Liver (tissue), 9 donors: ENCODE measurements around the gene FRMPD4. TPM values are rescaled to one million over a fixed set of nuclear protein-coding genes. Genes with fewer than 3 reads are reported as not detected.

ENCODE experiments used
- DNase-seq: peaks from one replicate; pipeline ENCODE4 v3.0.0-alpha.2; 2017; ENCODE audit warnings: low spot score
- H3K27ac ChIP-seq, 2 donors: one replicate each; pipeline ENCODE4 v1.7.0; 2013; ENCODE audit warnings: inconsistent platforms in 2 of 2, low read length in 2 of 2, control low read depth in 1 of 2, low read depth in 1 of 2, mild to moderate bottlenecking in 1 of 2
- H3K27me3 ChIP-seq, 4 donors: one replicate each; pipeline versions ENCODE4 v1.6.1 to v1.7.0; 2013; ENCODE audit warnings: low read length in 3 of 4, inconsistent platforms in 1 of 4, mild to moderate bottlenecking in 1 of 4, moderate library complexity in 1 of 4; ENCODE audit not compliant: control insufficient read depth in 4 of 4, insufficient read depth in 4 of 4
- H3K36me3 ChIP-seq, 4 donors: one replicate each; pipeline versions ENCODE4 v1.6.1 to v1.7.0; 2013; ENCODE audit warnings: low read length in 3 of 4, mild to moderate bottlenecking in 3 of 4, low read depth in 1 of 4, moderate library complexity in 1 of 4; ENCODE audit not compliant: control insufficient read depth in 4 of 4, insufficient read depth in 3 of 4
- H3K4me1 ChIP-seq, 4 donors: one replicate each; pipeline versions ENCODE4 v1.6.1 to v1.7.0; 2013; ENCODE audit warnings: low read length in 3 of 4, mild to moderate bottlenecking in 3 of 4, moderate library complexity in 1 of 4; ENCODE audit not compliant: control insufficient read depth in 4 of 4, insufficient read depth in 4 of 4
- H3K4me3 ChIP-seq, 3 donors: one replicate each; pipeline versions ENCODE4 v1.6.1 to v1.7.0; 2013; ENCODE audit warnings: low read length in 3 of 3, control low read depth in 1 of 3, low read depth in 1 of 3, mild to moderate bottlenecking in 1 of 3
- H3K9ac ChIP-seq, 2 donors: one replicate each; pipeline ENCODE4 v1.7.0; 2013; ENCODE audit warnings: low read length in 2 of 2, mild to moderate bottlenecking in 2 of 2, moderate library complexity in 2 of 2, control low read depth in 1 of 2, low read depth in 1 of 2
- H3K9me3 ChIP-seq, 4 donors: one replicate each; pipeline versions ENCODE4 v1.6.1 to v1.7.0; 2013; ENCODE audit warnings: low read length in 3 of 4; ENCODE audit not compliant: control insufficient read depth in 4 of 4
- ATF3 ChIP-seq: IDR thresholded peaks from 2 replicates; pipeline ENCODE4 v1.6.1; 2016; ENCODE audit warnings: antibody characterized with exemption
- EGR1 ChIP-seq, 2 donors: IDR thresholded peaks; 2 replicates each; pipeline ENCODE4 v1.6.1; 2016 to 2018; ENCODE audit warnings: antibody characterized with exemption in 2 of 2, low read depth in 2 of 2
- FOXA1 ChIP-seq: IDR thresholded peaks from 2 replicates; pipeline ENCODE4 v1.6.1; 2016; ENCODE audit warnings: antibody characterized with exemption
- GABPA ChIP-seq, 2 donors: IDR thresholded peaks in 1 of 2; conservative IDR thresholded peaks in 1 of 2; 2 replicates each; pipeline ENCODE4 v1.6.1; 2016; ENCODE audit warnings: antibody characterized with exemption in 2 of 2, mild to moderate bottlenecking in 1 of 2, moderate library complexity in 1 of 2
- HNF4G ChIP-seq: IDR thresholded peaks from 2 replicates; pipeline ENCODE4 v1.6.1; 2016; ENCODE audit warnings: antibody characterized with exemption
- JUND ChIP-seq, 2 donors: IDR thresholded peaks; 2 replicates each; pipeline ENCODE4 v1.6.1; 2016; ENCODE audit warnings: antibody characterized with exemption in 2 of 2
- MAX ChIP-seq: IDR thresholded peaks from 2 replicates; pipeline ENCODE4 v1.6.1; 2016; ENCODE audit warnings: antibody characterized with exemption
- REST ChIP-seq: IDR thresholded peaks from 2 replicates; pipeline ENCODE4 v1.6.1; 2016; ENCODE audit warnings: antibody characterized with exemption, mild to moderate bottlenecking
- SP1 ChIP-seq: IDR thresholded peaks from 2 replicates; pipeline ENCODE4 v1.6.1; 2018; ENCODE audit warnings: antibody characterized with exemption, mild to moderate bottlenecking
- TAF1 ChIP-seq: conservative IDR thresholded peaks from 2 replicates; pipeline ENCODE4 v1.6.1; 2016; ENCODE audit warnings: antibody characterized with exemption, mild to moderate bottlenecking
- YY1 ChIP-seq: IDR thresholded peaks from 2 replicates; pipeline ENCODE4 v1.6.1; 2016; ENCODE audit warnings: antibody characterized with exemption, mild to moderate bottlenecking
- ZBTB33 ChIP-seq: IDR thresholded peaks from 2 replicates; pipeline ENCODE4 v1.6.1; 2016; ENCODE audit warnings: antibody characterized with exemption
- WGBS: extraction: QIAGEN DNeasy Blood & Tissue Kit; methylation state at CpG from one replicate; pipeline ENCODE4 v1.1.7; 2013; 5-methylcytosine and 5-hydroxymethylcytosine counted together
- polyA plus RNA-seq, 2 donors: library from polyadenylated mRNA; stranded (reverse) in 1 of 2; unstranded in 1 of 2; fragments of 200-250 nt in 1 of 2; fragments of >200 nt in 1 of 2; fragmentation: Nextera tagmentation in 1 of 2; extraction: Ambion mirVana in 1 of 2; gene quantifications; one replicate each; pipeline versions ENCODE4 v1.2.1 to v1.2.3, GENCODE V29; 2013 to 2015
- total RNA-seq, 2 donors: library from RNA; depleted of rRNA; stranded (reverse); fragments of >200 nt; gene quantifications; one replicate each; pipeline ENCODE4 v1.2.3, GENCODE V29; 2014
- donor health status: healthy.
- donor health status: healthy.
- donor health status: healthy.
- donor health status: healthy.
- donor health status: healthy.

Gene FRMPD4
- total and polyA plus RNA-seq, 4 donors = 0.01 to 0.08 (median 0.03) TPM; not detected in 1

GRCh38 chrX:12411831-12412230 lies 273.6 kb downstream of the FRMPD4 start:
- Histone ChIP-seq H3K36me3 (no peaks in the 10 kb centered on the region), H3K9ac (no peak overlapping the region), H3K4me1 (no peaks in the 10 kb centered on the region), H3K27ac (no peak overlapping the region), H3K4me3 (no peak overlapping the region), H3K27me3 (peaks cover 0 to 2% (median 0%) of the 10 kb centered on the region in 4 donors), H3K9me3 (no peaks in the 10 kb centered on the region)
- WGBS = 74% methylated on average over 1 of the region's 1 CpG
- DNase-seq = no peak
- TF ChIP-seq GABPA (IDR thresholded peaks at IDR 0.05 in 1 of 2, conservative IDR thresholded peaks at IDR 0.05 in 1 of 2) (no peak), FOXA1 (no peak), SP1 (no peak)

GRCh38 chrX:12412561-12412960 lies 274.3 kb downstream of the FRMPD4 start:
- WGBS = 83% methylated on average over 1 of the region's 1 CpG
- Histone ChIP-seq H3K27ac (no peak overlapping the region), H3K27me3 (peaks cover 0 to 2% (median 0%) of the 10 kb centered on the region in 4 donors), H3K9ac (no peak overlapping the region), H3K4me1 (no peaks in the 10 kb centered on the region), H3K36me3 (no peaks in the 10 kb centered on the region), H3K4me3 (no peak overlapping the region), H3K9me3 (no peaks in the 10 kb centered on the region)
- no peak for DNase-seq
- TF ChIP-seq SP1 = no peak
- TF ChIP-seq GABPA (IDR thresholded peaks at IDR 0.05 in 1 of 2, conservative IDR thresholded peaks at IDR 0.05 in 1 of 2) = no peak
- TF ChIP-seq TAF1 = no peak

- Histone ChIP-seq H3K4me1 (no peaks in the 10 kb centered on the region), H3K36me3 (no peaks in the 10 kb centered on the region), H3K9ac (no peak overlapping the region), H3K27me3 (peaks cover 0 to 2% (median 0%) of the 10 kb centered on the region in 4 donors), H3K4me3 (no peak overlapping the region), H3K9me3 (no peaks in the 10 kb centered on the region), H3K27ac (no peak overlapping the region)
- WGBS = 75% methylated on average over 4 of the region's 4 CpGs
- DNase-seq = no peak
- TF ChIP-seq TAF1 (no peak), MAX (no peak), HNF4G (no peak), JUND (IDR thresholded peaks at IDR 0.05) (no peak), ATF3 (no peak), REST (no peak), YY1 (no peak), ZBTB33 (no peak), EGR1 (IDR thresholded peaks at IDR 0.05; ENCODE audit: low read depth in 2 of 2) (no peak)
Observed at GRCh38 chrX:12419591-12419990, 281.3 kb downstream of the FRMPD4 start.
